Tibial nerve (tissue), 3 donors: ENCODE measurements around the gene CCDC150.

ENCODE experiments used
- CTCF ChIP-seq, 5 experiments: fragments of 200-600 bp in 3 of 5; fragments of 450-650 bp in 2 of 5; sonication (generic) in 3 of 5; IDR thresholded peaks; one replicate each; pipeline ENCODE4 v1.5.1; 2016 to 2019; ENCODE audit warnings: antibody characterized with exemption in 5 of 5, mild to moderate bottlenecking in 3 of 5, moderate library complexity in 2 of 5
- POLR2A ChIP-seq, 2 donors: fragments of 450-650 bp; IDR thresholded peaks; one replicate each; pipeline ENCODE4 v1.6.1; 2017; ENCODE audit warnings: antibody characterized with exemption in 2 of 2, mild to moderate bottlenecking in 2 of 2, moderate library complexity in 2 of 2

GRCh38 chr2:196747400-196747799, 107.9 kb downstream of the CCDC150 start:
- TF ChIP-seq CTCF (IDR thresholded peaks at IDR 0.05): no peak
- TF ChIP-seq POLR2A (IDR thresholded peaks at IDR 0.05): no peak
